ENCODE measurements around the gene TMEM45A.

Gene TMEM45A

DNA sequence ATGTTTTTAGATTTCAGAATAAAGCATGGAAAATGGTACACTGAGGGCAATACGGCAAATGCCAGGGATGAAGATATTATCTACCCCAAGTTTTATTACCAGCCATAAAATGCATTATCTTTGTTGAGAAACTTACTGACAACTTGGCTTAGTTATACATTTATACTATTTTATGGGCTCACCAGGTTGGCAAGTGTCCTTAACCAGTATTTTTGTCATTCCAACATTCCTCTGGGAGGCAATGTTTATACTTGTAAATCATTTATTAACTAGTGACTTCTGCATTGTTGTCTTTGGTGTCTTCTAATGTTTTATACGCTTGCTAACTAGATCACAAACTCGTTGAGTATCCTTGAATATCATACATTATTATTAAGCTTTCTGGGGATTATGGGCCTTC lies 99.0 kb downstream of the TMEM45A start:
- TF ChIP-seq, protein P1, sequence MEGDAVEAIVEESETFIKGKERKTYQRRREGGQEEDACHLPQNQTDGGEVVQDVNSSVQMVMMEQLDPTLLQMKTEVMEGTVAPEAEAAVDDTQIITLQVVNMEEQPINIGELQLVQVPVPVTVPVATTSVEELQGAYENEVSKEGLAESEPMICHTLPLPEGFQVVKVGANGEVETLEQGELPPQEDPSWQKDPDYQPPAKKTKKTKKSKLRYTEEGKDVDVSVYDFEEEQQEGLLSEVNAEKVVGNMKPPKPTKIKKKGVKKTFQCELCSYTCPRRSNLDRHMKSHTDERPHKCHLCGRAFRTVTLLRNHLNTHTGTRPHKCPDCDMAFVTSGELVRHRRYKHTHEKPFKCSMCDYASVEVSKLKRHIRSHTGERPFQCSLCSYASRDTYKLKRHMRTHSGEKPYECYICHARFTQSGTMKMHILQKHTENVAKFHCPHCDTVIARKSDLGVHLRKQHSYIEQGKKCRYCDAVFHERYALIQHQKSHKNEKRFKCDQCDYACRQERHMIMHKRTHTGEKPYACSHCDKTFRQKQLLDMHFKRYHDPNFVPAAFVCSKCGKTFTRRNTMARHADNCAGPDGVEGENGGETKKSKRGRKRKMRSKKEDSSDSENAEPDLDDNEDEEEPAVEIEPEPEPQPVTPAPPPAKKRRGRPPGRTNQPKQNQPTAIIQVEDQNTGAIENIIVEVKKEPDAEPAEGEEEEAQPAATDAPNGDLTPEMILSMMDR (IDR thresholded peaks at IDR 0.05; ENCODE audit: insufficient read depth, low read length, poor library complexity, severe bottlenecking) = no peak
- Histone ChIP-seq H3K27me3 (replicated peaks; ENCODE audit: control insufficient read depth, insufficient read depth, low read length) (no peaks in the 10 kb centered on the region), H3K4me3 (replicated peaks; ENCODE audit: low read depth, low read length) (no peak overlapping the region), H3K36me3 (ENCODE audit: control insufficient read depth, insufficient read depth, low read length) (no peaks in the 10 kb centered on the region)
- no peak for DNase-seq (ENCODE audit: extremely low read depth, insufficient read length)

- TF ChIP-seq, protein P1 (IDR thresholded peaks at IDR 0.05; ENCODE audit: insufficient read depth, low read length, poor library complexity, severe bottlenecking) = no peak
- Histone ChIP-seq H3K36me3 (ENCODE audit: control insufficient read depth, insufficient read depth, low read length) (no peaks in the 10 kb centered on the region), H3K27me3 (replicated peaks; ENCODE audit: control insufficient read depth, insufficient read depth, low read length) (no peaks in the 10 kb centered on the region), H3K4me3 (replicated peaks; ENCODE audit: low read depth, low read length) (no peak overlapping the region)
- DNase-seq (ENCODE audit: extremely low read depth, insufficient read length) = no peak
These were observed 108.0 kb downstream of the TMEM45A start for GRCh38 chr3:100600181-100601042.

DNA sequence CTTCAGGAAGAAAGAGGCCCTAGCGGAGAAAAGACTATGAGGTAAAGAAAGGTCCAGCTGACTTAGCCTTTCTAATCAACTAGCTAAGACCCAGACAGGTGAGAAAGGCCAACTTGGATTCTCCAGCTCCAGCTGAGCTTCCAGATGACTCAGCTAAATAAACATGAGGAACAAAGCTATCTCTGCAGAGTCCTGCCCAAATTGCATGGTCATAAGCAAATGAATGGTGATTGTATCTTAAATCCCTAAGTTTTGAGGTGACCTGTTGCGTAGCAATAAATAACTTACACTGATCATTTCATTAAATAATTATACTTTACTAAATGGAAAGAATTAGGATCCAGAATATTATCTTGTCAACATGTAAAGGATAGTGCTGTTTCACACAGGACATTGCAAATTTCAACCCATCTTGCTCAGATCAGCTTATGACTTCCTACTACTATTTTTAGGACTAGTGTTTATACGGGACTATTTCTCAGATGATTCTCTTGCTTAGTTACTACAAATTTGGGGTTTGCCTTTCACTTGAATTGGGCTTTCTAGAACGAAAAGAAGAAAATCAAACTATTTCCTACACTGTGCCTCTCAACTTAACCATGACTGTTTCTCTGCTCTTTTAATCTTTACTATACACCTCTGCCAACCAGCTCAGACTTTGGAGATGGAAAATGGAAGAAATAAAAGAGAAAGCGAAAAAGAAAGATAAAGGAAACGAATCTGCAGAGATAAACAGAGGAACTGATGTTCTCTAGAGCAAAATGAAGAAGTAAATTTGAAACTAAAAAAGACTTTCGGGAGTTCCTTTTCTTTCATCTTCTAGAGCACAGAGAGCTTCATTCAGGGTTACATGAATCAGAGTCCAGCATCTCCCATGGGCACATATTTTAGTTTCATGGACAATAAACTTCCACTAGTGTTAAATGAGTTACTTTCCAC lies 110.4 kb downstream of the TMEM45A start:
- peak; percentile 36 for DNase-seq (ENCODE audit: extremely low read depth, insufficient read length)
- H3K36me3 ChIP-seq (ENCODE audit: control insufficient read depth, insufficient read depth, low read length) = no peaks in the 10 kb centered on the region
- no peaks in the 10 kb centered on the region for H3K27me3 ChIP-seq (replicated peaks; ENCODE audit: control insufficient read depth, insufficient read depth, low read length)
- TF ChIP-seq, protein P1 (IDR thresholded peaks at IDR 0.05; ENCODE audit: insufficient read depth, low read length, poor library complexity, severe bottlenecking) = no peak
- H3K4me3 ChIP-seq (replicated peaks; ENCODE audit: low read depth, low read length) = peak overlapping the region; percentile 29; the same call in 1 of the 2 replicates

DNA sequence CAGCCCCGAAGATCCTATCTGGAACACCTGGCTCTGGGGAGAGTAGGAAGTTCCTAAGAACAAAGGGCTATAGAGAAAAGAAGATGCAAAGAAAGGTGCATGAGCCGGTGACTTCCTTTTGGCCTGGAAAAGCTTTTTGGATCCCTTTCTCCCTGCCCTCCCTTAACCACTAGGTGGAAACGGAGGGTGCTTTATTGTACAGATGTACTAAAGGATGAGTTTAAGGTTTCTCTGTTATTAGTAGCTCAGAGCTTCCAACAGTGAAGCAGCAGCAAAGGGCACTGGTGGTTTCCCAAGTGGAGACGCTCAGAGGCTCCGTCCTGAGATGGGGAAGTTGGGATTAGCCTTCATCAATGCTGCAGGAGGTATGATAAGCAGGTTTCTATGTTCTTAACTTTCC lies 111.0 kb downstream of the TMEM45A start:
- H3K4me3 ChIP-seq (replicated peaks; ENCODE audit: low read depth, low read length) = peak overlapping the region; percentile 23; the same call in 1 of the 2 replicates
- no peak for DNase-seq (ENCODE audit: extremely low read depth, insufficient read length)

DNA sequence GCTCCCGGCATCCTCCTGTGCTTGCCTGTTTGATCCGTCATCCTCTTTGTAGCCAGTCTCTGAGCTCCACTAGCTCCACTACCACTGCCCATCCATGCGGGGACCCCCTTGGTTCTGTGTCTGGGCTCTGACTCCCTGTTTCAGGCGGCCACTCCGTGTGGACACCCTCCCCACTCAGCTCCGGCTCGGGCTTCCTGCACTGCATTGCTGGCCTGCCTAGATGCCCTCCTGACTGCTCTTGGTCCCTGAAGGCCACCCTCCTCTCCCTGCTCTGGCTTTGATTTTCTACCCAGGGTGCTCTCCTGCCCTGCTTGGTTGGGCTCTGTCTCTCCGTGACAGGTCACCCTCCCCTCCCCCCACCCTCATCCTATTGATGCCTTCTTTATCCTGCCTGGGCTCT lies 112.9 kb downstream of the TMEM45A start:
- no peaks in the 10 kb centered on the region for H3K27me3 ChIP-seq (replicated peaks; ENCODE audit: control insufficient read depth, insufficient read depth, low read length)
- no peak overlapping the region for H3K4me3 ChIP-seq (replicated peaks; ENCODE audit: low read depth, low read length)
- H3K36me3 ChIP-seq (ENCODE audit: control insufficient read depth, insufficient read depth, low read length) = no peaks in the 10 kb centered on the region
- DNase-seq (ENCODE audit: extremely low read depth, insufficient read length) = no peak
- TF ChIP-seq, protein P1 (IDR thresholded peaks at IDR 0.05; ENCODE audit: insufficient read depth, low read length, poor library complexity, severe bottlenecking) = no peak

More for the DNA sequence above, 111.0 kb downstream of the TMEM45A start:
- TF ChIP-seq, protein P1 (IDR thresholded peaks at IDR 0.05; ENCODE audit: insufficient read depth, low read length, poor library complexity, severe bottlenecking) = peak; percentile 41
- Histone ChIP-seq H3K27me3 (replicated peaks; ENCODE audit: control insufficient read depth, insufficient read depth, low read length) (no peaks in the 10 kb centered on the region), H3K36me3 (ENCODE audit: control insufficient read depth, insufficient read depth, low read length) (no peaks in the 10 kb centered on the region)

Data from GM06990 (cell line).